ENCODE measurements around the gene LBR.

Gene LBR

DNA sequence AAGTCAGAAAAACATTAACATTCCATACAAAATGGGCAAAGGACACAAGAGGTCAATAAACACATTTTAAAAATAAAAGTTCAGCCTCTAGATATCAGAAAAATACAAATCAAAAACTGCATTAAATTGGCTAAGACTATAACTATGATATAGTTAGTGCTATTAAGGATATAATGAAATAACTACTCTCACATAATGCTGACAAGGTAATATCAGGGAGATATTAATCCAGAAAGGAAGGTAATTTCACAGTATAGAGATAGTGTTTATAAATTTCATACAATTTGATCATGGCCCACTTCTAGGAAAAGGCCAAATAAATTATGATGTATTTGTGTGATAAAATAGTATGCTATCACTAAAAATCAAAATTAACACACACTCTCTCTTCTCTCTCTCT is 61.8 kb downstream of the LBR start:
- no peak for DNase-seq

DNA sequence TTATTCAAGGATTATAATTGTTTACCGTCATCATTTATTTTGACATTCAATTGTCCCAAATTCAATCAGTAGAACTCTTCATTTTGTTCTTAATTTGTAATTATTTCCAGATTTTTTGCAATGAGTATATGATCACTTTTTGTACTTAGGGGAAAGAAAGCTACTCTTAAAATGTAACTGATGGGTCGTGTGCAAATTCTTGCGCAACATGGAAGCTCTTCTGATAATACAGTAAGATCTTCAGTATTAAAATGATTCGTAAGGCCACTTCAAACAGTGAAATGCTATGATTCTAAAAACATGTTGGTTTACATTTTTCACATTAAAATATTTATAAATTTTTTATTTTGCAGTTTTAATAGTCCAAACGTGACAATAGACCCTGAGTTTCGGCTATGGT is 63.4 kb downstream of the LBR start:
- DNase-seq: no peak

DNA sequence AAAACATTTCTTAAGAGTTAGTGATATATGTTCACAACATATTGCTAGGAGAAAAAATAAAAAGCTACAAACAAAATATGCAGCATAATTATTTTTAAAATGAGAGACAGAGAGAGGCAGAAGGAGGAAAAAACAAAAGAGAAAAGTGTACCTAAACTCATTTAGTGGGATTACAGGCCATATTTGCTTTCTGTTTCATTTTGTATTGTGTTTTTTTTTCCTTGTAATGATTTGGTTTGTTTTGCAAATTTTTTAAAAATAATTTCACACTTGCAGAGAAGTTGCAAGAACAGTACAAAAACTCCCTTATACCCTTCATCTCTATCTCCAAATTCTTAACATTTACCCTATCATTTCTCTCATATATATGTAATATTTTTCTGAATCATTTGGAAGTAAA is 65.0 kb downstream of the LBR start:
- no peak for DNase-seq

DNA sequence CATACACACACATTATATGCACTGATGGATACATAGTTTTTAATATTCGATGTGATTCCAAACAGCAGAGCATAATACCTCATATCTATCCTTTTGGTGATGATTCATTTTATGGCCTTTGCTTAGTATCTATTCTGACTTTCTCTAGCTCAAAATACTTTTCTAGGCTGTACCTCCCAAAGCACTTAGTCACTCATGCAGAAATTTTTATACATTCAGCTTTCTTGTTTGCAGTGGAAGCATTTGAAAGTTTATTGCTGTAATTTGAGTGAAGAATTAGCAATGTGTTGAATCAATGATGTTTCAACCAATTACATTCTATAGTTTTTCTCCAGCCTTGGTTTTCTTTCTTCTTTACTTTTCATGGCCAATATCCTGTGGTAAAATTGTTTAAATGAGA is 66.7 kb downstream of the LBR start:
- no peak for DNase-seq

DNA sequence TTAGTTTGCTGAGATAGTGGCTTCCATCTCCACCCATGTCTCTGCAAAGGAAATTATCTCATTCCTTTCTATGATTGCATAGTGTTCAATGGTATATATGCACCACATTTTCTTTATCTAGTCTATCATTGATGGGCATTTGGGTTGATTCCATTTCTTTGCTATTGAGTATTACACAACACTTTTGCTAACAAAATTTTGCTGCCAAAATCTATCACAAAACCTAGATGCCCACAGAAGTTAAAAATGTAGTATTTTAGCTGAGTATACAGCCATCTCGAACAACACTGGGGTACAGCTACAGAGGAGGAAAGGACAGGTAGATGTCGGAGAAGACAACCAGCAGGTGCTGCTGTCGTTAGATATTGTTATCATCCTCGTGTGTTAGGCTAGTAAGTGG is 67.7 kb downstream of the LBR start:
- DNase-seq: no peak

DNA sequence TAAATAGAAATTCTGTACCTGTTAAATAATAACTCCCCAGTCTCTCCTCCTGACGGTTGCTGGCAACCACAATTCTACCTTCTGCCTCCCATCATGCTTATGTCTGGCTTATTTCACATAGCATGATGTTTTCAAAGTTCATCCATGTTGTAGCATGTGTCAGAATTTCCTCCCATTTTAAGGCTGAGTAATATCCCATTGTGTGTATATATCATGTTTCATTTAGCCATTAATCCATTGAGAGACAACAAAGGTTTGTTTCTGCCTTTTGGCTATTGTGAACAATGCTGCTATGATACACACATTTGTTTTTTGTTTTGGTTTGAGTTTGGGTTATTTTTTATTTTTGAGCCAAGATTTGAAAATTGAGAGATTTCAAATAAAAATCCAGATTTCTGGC is 72.0 kb downstream of the LBR start:
- no peak for DNase-seq

DNA sequence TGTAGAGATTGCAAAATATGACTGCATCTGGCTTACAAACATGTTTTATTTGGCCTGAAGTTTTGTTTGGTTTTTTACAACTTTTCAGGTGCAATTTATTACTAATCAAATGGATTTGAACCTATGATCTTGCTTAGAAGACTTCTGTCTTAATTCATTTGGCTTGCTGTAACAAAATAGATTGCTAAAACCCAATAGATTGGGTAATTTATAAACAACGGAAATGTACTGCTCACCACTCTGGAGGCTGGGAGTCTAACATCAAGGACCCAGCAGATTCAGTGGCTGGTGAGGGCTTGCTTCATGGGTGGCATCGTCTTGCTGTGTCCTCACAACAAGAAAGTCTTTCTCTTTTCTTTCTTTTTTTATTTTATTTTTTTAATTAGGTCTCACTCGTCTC is 72.9 kb downstream of the LBR start:
- DNase-seq: no peak

All from NCI-H510A treated with DMSO at 0.1 percent for 48 hours (cell line).